22Rv1 (cell line): ENCODE data around the gene RUNX2.

Experiments
- CTCF ChIP-seq: fragments of 450-650 bp; IDR thresholded peaks from 2 replicates; pipeline ENCODE4 v1.5.1; 2017; ENCODE audit warnings: mild to moderate bottlenecking
- ZFX ChIP-seq: fragments of 450-650 bp; IDR thresholded peaks from 2 replicates; pipeline ENCODE4 v1.6.1; 2017; ENCODE audit warnings: antibody characterized with exemption, borderline replicate concordance

DNA sequence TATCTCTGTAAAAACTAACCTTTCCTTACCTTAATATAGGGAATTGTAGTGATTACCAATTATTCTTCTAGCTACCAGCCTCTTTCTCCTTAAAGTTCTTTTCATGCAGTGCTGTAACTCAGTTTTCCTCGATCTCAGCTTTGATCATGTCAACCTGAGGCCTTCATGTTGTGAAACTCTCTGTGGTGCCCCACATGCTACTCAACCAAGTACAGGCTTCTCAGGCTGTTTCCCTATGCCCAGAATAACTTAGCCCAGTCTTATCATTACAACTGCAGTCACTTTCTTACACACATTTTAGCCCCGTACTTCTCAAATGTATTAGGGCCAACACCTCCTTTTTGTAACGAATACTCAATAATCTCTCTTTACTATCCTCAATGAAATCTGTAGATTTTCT is 139.7 kb downstream of the RUNX2 start:
- no peak for TF ChIP-seq CTCF
- TF ChIP-seq ZFX: no peak
